HG02885 (cell line): ENCODE results near the gene IFT172.

Source experiments
- ATAC-seq: cut with Tn5 transposase; IDR thresholded peaks from one replicate; pipeline ENCODE4 v1.9.1; 2021; ENCODE audit warnings: mild to moderate bottlenecking; ENCODE audit not compliant: unreplicated experiment, poor library complexity

IFT172 gene

DNA sequence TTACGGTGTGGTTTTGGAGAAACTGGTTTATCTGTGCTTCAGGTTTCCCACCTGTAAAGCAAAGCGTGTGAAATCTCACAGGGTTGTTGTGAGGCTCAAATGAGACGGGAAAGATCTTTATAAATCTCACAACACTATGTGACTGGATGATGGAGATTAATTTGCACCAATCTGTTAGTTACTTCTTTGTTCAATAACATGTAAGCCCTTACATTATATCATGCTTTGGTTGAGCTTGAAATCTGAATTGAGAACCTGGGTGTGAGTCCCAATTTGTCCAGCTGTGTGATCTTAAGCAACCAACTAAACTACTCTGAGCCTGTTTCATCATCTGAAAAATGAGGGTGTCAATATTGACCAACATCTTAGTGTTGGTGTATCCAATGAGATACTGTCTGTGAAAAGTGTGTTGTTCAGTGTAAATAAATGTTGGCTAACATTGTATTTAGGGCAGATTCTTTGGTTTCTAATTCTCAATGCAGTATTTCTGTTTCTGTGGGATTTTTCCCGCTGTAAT is 6.4 kb upstream of the IFT172 start:
- no peak for ATAC-seq

DNA sequence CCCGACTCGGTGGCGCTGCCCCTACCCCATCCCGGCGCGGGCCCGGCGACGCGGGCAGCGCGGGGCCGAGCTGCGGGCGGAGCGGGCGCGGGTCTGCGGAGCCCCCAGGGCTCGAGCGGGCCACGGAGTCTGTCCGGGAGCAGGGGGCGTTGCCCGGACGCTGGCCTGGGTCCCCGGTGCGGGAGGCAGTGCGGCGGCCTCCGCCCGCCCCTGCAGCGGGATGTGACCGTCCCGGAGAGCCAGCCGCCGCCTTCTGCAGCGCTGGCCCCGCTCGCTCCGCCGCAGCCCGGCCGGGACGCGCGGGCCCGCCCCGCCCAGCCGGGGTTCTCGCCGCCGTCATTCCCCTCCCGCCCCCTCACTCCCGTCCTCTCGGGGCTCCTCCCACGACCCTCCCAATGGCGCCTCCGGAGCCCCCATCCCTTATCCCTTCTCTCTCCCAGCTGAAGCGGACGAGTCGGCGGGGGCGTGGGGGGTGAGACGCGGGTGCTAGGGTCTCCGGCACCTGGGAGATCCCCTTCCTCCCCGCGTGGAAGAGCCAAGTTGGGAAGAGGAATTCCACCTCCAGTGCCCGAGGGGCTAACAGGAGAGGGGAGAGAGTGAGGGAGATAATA is 5.5 kb upstream of the IFT172 start, which contains the start of gene FNDC4:
Gene FNDC4, minus strand, starts transcription at position 257 of the 611 bp plus-strand sequence. CDS start 521 bp downstream, outside the sequence.
- ATAC-seq = no peak

DNA sequence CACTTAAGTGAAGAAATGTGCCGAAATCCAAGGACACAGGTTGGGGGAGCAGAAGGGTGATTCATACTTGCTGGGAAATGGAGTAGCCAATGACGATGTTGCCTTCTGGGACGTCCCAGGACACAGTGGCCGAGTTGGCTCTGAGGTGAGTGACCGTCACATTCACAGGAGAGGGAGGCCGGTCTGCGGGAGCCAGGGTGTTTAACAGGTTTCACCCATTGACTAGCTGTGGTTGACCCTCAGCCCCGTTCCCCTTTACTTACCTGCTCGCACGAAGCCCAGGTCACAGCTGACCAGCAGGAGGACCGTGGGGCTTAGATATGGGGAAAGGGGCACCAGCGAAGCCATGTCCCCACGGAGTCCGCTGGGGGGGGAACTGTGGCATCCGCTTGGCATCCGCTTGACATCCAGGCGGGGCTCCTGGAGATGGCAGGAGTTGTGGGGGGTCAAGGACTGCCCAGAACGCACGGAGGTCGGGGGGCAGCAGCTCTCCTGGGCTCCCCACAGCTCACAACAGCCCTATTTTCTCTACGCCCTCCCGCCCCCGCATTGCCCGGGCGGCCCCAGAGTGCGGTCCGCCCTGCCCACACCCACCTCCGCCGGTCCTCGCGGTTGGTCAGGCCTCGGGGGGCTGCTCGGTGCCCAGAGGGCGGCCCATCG is 4.9 kb upstream of the IFT172 start:
- no peak for ATAC-seq

DNA sequence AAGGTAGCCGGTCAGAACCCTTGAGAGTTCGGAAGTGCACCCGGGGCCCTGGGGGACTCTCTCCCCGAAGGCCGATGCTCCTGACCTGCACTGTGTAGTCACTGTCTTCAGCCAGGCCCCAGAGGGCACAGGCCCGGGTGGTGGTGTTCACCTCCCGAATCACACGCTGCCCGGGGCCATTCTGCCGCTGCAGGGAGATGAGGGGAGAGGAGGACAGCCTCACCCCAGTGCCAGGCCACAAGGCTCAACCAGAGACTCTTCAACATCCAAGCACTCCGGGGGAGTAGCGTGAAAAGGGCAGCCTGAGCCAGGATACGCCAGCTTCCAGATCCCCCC is 4.4 kb upstream of the IFT172 start:
- no peak for ATAC-seq

DNA sequence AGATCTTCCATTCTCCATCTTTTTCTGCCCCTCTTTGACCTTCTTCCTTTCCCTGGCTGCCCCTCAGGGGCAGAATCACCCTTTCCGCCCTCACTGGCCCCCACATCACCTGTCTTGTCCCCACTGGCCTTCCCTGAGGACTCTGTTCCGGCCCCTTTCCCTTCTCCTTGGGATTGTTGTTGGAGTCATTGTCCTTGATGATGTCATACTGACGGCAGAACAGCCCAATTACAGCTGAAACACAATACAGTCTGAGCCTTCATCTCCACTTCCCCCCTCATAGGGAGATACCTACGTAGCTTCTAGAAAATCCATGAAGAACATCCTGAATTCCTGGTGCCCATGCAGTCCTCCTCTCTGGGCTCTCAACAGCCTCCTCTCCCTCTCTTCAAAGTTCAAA is 3.0 kb upstream of the IFT172 start:
- ATAC-seq = no peak

DNA sequence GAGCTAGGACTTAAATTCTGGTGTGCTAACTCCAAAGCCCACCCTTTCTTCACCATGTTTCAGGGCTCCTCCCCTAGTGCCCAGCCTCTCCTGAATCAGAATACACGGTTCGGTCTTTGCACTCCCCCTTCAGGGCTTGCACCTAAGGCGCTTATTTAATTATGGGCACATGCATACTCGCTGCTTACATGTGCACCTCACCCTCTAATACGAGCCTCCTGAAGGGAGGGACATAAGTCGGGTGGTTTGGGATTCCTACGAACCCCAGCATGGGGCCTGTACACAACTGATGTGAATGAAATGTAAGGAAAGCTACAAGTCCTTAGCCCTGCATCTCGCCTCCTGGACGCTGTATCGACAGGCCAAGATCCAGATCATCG is 435 bp downstream of the IFT172 start:
- ATAC-seq = no peak

DNA sequence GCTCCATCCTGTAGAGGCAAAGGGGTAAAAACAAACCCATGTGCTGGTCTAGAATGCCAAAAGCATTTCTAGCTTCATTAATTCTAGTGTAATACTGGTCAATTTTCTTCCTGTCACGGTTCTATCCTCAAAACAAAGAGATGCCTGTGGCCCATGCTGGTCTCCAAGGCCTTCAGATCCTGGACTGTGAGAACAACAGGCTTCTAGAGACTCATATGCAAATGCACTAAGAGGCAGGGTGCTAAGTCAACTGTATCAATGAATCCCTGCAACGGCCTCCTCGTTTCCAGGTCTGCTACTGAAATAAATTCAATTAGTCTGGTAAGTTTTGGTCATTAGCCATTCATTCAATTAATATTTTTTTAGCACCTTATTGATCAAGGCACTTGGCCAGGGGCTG is 4.0 kb downstream of the IFT172 start:
- no peak for ATAC-seq

DNA sequence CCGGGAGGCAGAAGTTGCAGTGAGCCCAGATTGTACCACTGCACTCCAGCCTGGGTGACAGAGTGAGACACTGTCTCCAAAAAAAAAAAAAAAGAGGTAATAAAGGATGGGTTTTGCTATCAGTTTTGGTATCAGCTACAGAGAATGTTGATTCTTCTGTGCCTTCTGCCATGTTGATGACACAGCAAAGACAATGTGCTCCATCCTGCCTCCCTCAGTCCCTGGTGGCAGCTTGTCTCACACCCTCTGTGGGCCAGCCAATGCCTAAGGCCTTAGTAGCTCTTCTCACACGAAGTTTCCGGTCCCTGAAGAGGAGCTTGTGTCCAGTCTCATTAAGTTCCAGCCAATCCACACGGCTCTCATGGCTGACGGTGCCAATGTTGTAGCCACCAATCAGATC is 17.6 kb downstream of the IFT172 start:
- no peak for ATAC-seq

DNA sequence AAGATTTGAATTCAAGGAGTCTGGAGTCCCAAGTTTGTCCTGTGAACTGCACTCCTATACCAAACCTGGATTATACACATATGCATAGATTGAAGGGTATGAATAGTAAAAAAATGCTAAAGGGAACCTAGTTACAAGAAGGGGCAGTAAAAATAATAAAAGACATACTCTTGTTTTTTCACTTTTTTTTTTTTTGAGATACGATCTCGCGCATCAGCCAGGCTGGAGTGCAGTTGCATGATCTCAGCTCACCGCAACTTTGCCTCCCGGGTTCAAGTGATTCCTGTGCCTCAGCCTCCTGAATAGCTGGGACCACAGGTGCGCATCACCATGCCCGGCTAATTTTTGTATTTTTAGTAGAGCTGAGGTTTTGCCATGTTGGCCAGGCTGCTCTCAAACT is 25.1 kb downstream of the IFT172 start:
- no peak for ATAC-seq

DNA sequence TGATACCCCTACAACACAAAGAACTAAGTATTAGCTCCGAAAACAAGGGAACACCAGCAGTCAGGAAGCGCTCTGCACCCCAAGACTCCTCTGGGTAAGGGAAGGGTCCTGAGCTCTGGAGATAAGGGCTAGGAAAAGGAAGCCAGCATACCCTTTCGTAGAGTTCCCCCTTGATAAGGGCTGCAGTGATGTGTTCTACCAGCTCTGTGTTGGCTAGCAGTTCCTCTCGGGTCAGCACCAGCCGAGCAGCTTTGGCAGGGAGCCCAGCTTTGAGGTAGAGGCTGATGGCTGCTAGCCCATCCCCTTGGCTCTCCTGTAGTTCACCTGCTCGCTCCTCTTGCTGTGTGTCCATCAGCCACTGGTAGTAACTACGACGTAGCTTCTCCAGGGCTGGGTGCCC is 28.4 kb downstream of the IFT172 start:
- no peak for ATAC-seq

DNA sequence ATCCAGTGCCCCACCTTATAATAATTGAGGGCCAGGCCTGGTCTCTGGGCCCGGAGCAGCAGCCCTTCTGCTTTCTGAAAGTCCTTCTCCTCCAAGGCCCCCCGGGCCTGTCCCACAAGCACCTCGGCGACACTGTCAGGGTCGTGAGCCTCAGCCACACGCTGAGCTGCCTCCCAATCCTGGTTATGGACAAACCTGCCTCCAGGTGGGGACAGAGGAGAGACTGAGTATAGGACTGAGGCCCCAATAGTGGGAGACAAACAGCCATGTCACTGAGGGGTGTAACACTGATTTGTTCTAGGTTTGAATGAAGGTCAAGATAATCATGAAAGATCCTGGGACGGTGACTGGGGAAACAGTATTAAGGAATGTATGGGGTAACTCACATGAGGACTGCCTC is 35.6 kb downstream of the IFT172 start:
- no peak for ATAC-seq

DNA sequence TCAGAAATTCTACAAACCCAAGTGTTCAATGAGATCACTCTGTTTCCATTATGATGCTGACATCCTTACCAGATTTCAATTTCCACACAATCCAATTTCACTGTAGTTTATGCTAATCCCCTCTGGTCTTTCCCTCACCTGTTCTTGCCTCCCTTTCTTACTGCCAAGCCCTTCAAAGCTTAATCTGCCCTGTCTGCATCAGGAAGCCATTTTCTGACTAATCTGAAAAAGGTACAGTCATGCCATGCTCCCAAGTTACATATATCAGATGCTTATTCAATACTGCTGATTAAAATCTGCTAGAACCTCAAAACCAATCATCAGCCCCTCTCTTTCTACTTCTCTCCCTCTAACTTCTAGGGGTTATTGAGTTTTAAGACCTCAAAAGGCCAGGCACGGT is 38.4 kb downstream of the IFT172 start:
- ATAC-seq = no peak

DNA sequence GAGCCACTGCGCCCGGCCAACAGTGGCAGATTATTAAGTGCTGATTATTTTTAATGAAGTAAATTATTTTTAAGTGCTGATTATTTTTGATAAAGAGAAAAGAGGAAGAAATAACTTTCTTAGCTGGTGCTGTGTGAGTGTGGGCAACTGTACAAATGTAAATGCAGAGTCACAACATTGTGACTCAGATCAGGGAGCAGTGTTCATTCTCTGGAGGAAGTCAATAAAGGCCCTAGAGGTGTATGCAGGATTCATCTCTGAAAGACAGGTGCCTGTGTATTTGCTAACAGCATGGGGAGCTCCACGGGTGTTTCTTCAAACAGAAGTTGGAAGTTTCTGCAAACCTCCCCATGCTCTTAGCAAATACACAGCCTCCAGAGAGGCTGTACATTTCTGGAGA is 41.2 kb downstream of the IFT172 start:
- no peak for ATAC-seq

DNA sequence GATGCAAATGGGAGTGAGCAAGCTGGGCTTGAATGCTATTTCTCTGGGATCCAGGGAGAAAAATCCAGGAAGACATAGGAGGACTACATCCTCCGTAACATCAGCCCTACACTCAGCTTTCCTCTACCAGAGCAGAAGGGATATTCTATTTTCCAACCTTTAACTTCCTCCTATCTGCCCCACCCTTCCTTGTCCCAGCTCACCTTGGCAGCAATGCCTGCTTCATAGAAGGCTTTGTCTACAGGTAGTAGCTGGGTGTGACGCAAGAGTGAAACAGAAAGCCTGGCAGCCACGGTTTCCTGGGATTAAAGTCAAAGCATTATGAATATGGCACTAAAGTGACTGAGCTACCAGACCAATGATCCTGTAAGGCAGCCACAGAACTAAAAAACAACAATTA is 43.5 kb downstream of the IFT172 start:
- ATAC-seq = no peak

DNA sequence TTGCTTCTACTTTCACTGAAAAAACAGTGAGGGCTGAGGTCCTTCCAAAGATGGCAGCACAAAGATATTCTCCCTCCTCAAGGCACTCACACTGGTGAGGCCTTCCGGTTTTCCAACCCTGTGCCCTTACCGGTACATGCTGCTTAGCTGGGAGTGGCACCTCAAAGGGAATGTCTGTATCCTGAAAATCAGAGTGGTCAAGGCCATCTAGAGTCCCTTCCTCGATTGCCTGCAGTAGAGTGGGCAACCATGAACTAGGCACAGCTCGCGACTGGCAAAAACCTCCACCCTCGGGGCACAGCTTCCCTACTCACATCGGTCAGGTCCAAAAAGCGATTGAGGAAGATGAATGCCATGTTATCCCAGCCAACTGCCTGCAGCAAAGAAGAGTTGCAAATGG is 43.9 kb downstream of the IFT172 start:
- ATAC-seq = no peak

DNA sequence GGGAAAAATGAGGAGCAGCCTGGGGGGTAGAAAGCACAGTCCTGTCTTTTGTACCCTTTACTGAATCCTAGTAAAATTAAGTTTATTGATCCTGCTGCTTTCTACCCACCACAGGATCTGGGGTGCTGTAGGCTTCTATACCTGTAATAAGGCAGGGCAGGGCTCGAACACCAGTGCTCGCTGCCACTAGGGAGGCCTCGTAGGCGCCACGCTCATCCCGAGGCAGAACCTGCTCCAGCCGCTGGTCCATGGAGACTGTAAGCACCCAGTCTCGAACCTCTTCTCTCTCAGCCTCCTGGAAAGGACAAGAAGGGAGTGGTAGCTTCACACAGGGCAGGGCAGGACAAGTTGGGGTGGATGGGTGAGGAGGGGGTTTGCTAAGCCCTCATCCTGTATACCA is 44.4 kb downstream of the IFT172 start:
- no peak for ATAC-seq

DNA sequence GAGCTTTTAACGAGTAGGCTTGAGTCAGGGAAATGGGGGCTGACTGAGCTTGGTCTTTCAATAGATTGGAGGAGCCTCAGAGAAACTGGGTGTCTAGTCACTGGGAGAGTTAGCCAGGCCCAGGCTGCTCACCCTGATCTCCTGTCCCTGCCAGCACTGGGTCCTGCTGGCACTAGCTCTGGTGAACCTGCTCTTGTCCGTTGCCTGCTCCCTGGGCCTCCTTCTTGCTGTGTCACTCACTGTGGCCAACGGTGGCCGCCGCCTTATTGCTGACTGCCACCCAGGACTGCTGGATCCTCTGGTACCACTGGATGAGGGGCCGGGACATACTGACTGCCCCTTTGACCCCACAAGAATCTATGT is 46.6 kb downstream of the IFT172 start:
- ATAC-seq = no peak

DNA sequence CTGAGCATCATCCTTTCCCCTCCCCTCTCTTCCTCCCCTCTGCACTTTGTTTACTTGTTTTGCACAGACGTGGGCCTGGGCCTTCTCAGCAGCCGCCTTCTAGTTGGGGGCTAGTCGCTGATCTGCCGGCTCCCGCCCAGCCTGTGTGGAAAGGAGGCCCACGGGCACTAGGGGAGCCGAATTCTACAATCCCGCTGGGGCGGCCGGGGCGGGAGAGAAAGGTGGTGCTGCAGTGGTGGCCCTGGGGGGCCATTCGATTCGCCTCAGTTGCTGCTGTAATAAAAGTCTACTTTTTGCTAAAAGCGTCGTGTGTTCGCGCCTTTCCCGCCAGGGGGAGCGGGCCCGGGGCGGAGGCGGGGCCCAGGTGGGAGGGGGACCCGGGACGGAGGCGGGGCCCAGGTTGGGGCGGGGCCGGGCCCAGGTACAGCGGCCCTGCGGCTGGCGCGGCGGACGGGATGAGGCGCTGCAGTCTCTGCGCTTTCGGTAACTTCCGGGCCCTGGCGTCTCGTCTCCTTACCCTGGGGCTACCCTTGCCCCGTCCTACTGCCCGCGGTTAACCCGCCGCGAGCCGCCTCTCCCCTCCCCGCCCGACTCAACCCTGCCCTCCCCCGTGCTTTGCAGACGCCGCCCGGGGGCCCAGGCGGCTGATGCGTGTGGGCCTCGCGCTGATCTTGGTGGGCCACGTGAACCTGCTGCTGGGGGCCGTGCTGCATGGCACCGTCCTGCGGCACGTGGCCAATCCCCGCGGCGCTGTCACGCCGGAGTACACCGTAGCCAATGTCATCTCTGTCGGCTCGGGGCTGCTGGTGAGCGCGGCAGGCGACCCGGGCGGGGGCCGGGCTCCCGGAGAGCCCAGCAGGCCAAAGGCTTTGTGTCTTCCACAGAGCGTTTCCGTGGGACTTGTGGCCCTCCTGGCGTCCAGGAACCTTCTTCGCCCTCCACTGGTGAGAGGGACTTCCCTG is 47.3 kb downstream of the IFT172 start, which contains the start of gene KRTCAP3:
Gene KRTCAP3, plus strand, starts transcription at position 424 of the 962 bp plus-strand sequence. Its CDS starts 32 bp downstream, at position 456.
- no peak for ATAC-seq

DNA sequence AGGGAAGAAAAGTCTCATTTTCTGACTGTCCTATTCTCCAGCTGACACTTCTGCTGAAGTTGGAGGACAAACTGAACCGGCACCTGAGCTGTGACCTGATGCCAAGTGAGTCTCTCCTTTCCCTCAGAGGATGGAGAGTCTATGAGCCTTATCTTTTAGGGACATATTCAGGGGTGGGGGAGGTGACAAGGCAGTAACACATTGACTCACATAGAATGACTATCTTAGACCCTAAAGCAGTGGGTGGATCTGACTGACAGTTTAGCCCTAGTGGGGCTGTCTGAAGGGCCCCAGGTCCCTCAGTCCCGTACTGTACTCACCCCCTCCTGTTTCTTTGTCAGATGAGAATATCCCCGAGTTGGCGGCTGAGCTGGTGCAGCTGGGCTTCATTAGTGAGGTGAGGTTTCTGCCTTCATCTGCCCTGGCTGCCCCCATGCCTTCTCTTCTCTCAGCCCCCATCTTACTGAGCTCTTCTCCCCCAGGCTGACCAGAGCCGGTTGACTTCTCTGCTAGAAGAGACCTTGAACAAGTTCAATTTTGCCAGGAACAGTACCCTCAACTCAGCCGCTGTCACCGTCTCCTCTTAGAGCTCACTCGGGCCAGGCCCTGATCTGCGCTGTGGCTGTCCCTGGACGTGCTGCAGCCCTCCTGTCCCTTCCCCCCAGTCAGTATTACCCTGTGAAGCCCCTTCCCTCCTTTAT is 48.2 kb downstream of the IFT172 start:
- ATAC-seq = no peak

DNA sequence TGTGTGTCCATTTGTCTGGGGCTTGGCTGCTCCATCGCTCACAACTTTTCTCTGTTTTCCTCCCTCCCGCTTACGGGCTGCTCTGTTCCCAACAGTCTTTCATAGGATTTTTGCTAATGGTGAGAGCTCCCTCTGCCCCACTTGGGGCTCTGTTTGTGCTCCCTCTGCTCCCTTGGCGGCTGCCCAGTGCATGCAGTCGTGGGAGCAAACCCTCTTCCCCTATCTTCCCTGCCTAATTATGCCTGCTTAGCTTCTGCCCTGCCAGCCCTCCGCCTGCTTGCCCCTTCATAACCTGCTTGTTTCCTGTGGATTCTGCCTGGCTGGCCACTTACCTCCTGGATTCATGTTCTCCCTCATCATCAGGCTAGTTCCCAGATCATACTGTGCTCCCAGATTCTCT is 53.9 kb downstream of the IFT172 start:
- no peak for ATAC-seq

DNA sequence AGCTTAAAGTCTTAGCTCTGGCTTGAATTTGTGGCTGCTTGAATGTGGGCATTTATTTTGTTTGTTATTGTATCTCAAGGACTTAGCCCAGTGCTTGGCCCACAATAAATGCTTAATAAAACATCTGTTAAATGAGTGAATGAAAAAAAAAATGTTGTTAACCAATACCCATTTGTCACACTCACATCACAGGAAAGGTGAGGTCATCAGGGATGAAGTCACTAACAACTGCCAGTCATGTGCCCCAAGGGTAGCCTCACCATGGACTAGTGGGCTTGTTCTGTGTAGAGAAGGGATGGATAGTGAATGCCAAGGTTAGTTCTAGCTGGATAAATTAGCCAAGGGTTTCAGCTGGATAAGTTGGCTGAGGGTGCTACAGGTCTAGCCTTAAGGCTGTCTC is 58.1 kb downstream of the IFT172 start:
- ATAC-seq = no peak
